Measurements from ENCODE around the gene INTS1. TPM values are rescaled to one million over a fixed set of nuclear protein-coding genes. Genes with fewer than 3 reads are reported as not detected.

The INTS1 gene
- polyA plus RNA-seq, 3 donors = 5.5 to 64.3 (median 7.3) TPM

- intact Hi-C loops (cut with micrococcal nuclease) = loop anchor here in 1 of 2 donors (5.0 to 10.0 kb wide), 2 partner anchors 37 to 240 kb away; no protein-coding TSS in a partner anchor
- TF ChIP-seq CTCF (IDR thresholded peaks at IDR 0.05) = no peak
- 94% methylated on average over 20 of the region's 22 CpGs for whole genome bisulfite sequencing (ENCODE audit: insufficient coverage)
Observed at GRCh38 chr7:1434891-1435670, 69.1 kb downstream of the INTS1 start.

GRCh38 chr7:1434165-1434718 lies 69.9 kb downstream of the INTS1 start:
- 92% methylated on average over 32 of the region's 35 CpGs for whole genome bisulfite sequencing (ENCODE audit: insufficient coverage)
- H2AFZ ChIP-seq (ENCODE audit: insufficient read depth, low read depth, low read length, poor library complexity, severe bottlenecking) = no peak overlapping the region
- intact Hi-C loops (cut with micrococcal nuclease) = loop anchor here in 1 of 2 donors (5.0 to 10.0 kb wide), 2 partner anchors 38 to 239 kb away; no protein-coding TSS in a partner anchor

More at GRCh38 chr7:1434891-1435670, 69.1 kb downstream of the INTS1 start:
- H4K20me1 ChIP-seq (ENCODE audit: insufficient read depth, low read length) = no peaks in the 10 kb centered on the region
- peaks cover 2% of the 10 kb centered on the region for H3K4me1 Mint-ChIP-seq
- H3K36me3 Mint-ChIP-seq = peaks cover 0 to 9% of the 10 kb centered on the region in 2 donors
- no peaks in the 10 kb centered on the region for H3K9me3 ChIP-seq (replicated peaks in 1 of 2; ENCODE audit: control insufficient read depth in 1 of 2, insufficient read depth in 1 of 2, low read length in 2 of 2)
- H3K4me1 ChIP-seq (ENCODE audit: control insufficient read depth in 1 of 2, insufficient read depth in 2 of 2, low read length in 2 of 2) = no peaks in the 10 kb centered on the region
- H3K4me3 Mint-ChIP-seq = no peak overlapping the region
- no peak overlapping the region for H3K4me3 ChIP-seq (replicated peaks in 1 of 3; ENCODE audit: low read depth in 2 of 3, low read length in 3 of 3)
- H3K27ac ChIP-seq (ENCODE audit: low read depth in 1 of 2, low read length in 2 of 2) = no peak overlapping the region
- no peaks in the 10 kb centered on the region for H3K79me2 ChIP-seq (ENCODE audit: insufficient read depth, low read length)
- no peaks in the 10 kb centered on the region for H3K27me3 ChIP-seq (ENCODE audit: control insufficient read depth in 2 of 2, insufficient read depth in 2 of 2, low read length in 2 of 2)
- no peak overlapping the region for H3K9ac ChIP-seq (ENCODE audit: insufficient read depth, low read length, poor library complexity, severe bottlenecking)
- H3K4me2 ChIP-seq (replicated peaks; ENCODE audit: extremely low read depth, low read length, poor library complexity, severe bottlenecking) = no peak overlapping the region
- H2AFZ ChIP-seq (ENCODE audit: insufficient read depth, low read depth, low read length, poor library complexity, severe bottlenecking) = no peak overlapping the region
- H3K36me3 ChIP-seq (replicated peaks in 1 of 2; ENCODE audit: control insufficient read depth in 1 of 2, insufficient read depth in 2 of 2, low read length in 2 of 2) = no peaks in the 10 kb centered on the region
- no peak overlapping the region for H3K27ac Mint-ChIP-seq
- peaks cover 1 to 4% (median 3%) of the 10 kb centered on the region in 3 donors for H3K27me3 Mint-ChIP-seq (ENCODE audit: low read depth in 3 of 3)
- DNase-seq = no peak
- H3K9me3 Mint-ChIP-seq = peaks cover 0 to 4% (median 0%) of the 10 kb centered on the region in 7 donors

More at GRCh38 chr7:1434165-1434718, 69.9 kb downstream of the INTS1 start:
- peaks cover 0 to 2% (median 0%) of the 10 kb centered on the region in 7 donors for H3K9me3 Mint-ChIP-seq
- no peaks in the 10 kb centered on the region for H3K27me3 ChIP-seq (ENCODE audit: control insufficient read depth in 2 of 2, insufficient read depth in 2 of 2, low read length in 2 of 2)
- no peak for TF ChIP-seq CTCF (IDR thresholded peaks at IDR 0.05)
- no peak overlapping the region for H3K9ac ChIP-seq (ENCODE audit: insufficient read depth, low read length, poor library complexity, severe bottlenecking)
- H3K4me3 Mint-ChIP-seq = no peak overlapping the region
- H3K4me1 Mint-ChIP-seq = peaks cover 2% of the 10 kb centered on the region
- no peak overlapping the region for H3K4me2 ChIP-seq (replicated peaks; ENCODE audit: extremely low read depth, low read length, poor library complexity, severe bottlenecking)
- peaks cover 1 to 4% (median 3%) of the 10 kb centered on the region in 3 donors for H3K27me3 Mint-ChIP-seq (ENCODE audit: low read depth in 3 of 3)
- H3K4me1 ChIP-seq (ENCODE audit: control insufficient read depth in 1 of 2, insufficient read depth in 2 of 2, low read length in 2 of 2) = no peaks in the 10 kb centered on the region
- no peak overlapping the region for H3K4me3 ChIP-seq (replicated peaks in 1 of 3; ENCODE audit: low read depth in 2 of 3, low read length in 3 of 3)
- no peaks in the 10 kb centered on the region for H4K20me1 ChIP-seq (ENCODE audit: insufficient read depth, low read length)
- no peaks in the 10 kb centered on the region for H3K9me3 ChIP-seq (replicated peaks in 1 of 2; ENCODE audit: control insufficient read depth in 1 of 2, insufficient read depth in 1 of 2, low read length in 2 of 2)
- peaks cover 0 to 9% of the 10 kb centered on the region in 2 donors for H3K36me3 Mint-ChIP-seq
- H3K27ac ChIP-seq (ENCODE audit: low read depth in 1 of 2, low read length in 2 of 2) = no peak overlapping the region
- DNase-seq = no peak
- H3K36me3 ChIP-seq (replicated peaks in 1 of 2; ENCODE audit: control insufficient read depth in 1 of 2, insufficient read depth in 2 of 2, low read length in 2 of 2) = no peaks in the 10 kb centered on the region
- no peaks in the 10 kb centered on the region for H3K79me2 ChIP-seq (ENCODE audit: insufficient read depth, low read length)
- H3K27ac Mint-ChIP-seq = no peak overlapping the region
